Dendritic cell treated with granulocyte-macrophage colony-stimulating factor and Interleukin-4, amounts not matched to agents 40 ng/mL and 50 ng/mL, for 4 days (primary cell): Measurements from ENCODE around the gene IGFBP7.

Experiments used
- H3K27ac Mint-ChIP-seq: one replicate; pipeline ENCODE4 v1.8.0; 2022; ENCODE audit warnings: mild to moderate bottlenecking, mixed read lengths
- H3K27me3 Mint-ChIP-seq: one replicate; pipeline ENCODE4 v1.8.0; 2022; ENCODE audit warnings: mild to moderate bottlenecking, mixed read lengths
- H3K36me3 Mint-ChIP-seq: one replicate; pipeline ENCODE4 v1.8.0; 2022; ENCODE audit warnings: low read depth, mixed read lengths
- H3K4me1 Mint-ChIP-seq: one replicate; pipeline ENCODE4 v1.8.0; 2022; ENCODE audit warnings: low read depth, mixed read lengths
- H3K4me3 Mint-ChIP-seq: one replicate; pipeline ENCODE4 v1.8.0; 2022; ENCODE audit warnings: mild to moderate bottlenecking, moderate library complexity, mixed read lengths
- H3K9me3 Mint-ChIP-seq: one replicate; pipeline ENCODE4 v1.8.0; 2022; ENCODE audit warnings: mixed read lengths
- intact Hi-C: fragments of 100-400 bp; cut with micrococcal nuclease; formaldehyde crosslinking; loops from one replicate; pipeline ENCODE4 v1.15.0; 2022

The IGFBP7 gene

DNA sequence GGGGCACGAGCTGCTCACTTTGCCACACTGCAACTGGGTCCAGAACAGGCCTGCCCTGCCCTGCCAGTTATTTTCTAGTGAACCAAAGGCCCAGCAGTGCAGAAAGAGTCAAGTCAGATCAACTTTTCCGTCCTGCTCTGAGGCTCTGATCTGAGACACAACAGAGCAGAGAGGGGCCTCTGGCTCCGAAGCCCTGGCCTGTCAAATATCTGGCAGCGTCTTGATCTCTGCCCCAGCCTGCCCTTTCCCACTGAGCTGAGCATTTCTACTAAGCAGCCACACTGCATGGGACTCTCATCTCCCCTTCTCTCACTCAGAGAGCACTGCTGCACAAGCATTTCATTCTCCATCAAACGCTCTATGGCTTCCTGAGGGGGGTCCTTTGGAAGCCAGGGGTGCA is 11.8 kb downstream of the IGFBP7 start:
- intact Hi-C loops, result no loop called here
- Mint-ChIP-seq H3K27me3 (no peaks in the 10 kb centered on the region), H3K27ac (no peak overlapping the region), H3K4me1 (peaks cover 5% of the 10 kb centered on the region), H3K9me3 (no peaks in the 10 kb centered on the region), H3K36me3 (no peaks in the 10 kb centered on the region), H3K4me3 (no peak overlapping the region)

DNA sequence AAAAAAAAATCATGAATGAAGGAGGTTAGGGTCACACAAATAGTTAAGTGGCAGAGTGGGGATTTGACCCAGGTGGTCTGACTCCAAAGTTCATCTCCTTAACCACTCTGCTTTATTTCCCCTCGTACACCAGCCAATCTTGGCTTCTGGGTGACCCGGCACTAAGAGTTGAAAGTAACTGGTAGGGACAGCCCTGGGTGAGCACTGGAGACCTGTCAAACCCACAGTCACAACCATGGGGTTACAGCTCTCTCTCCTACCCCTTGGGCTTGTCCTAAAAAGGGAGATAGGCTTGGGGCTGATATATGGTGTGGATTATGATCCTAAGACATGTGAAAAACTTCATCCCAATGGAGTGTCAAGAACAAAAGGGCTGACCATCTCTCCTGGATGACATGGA is 12.5 kb downstream of the IGFBP7 start:
- Mint-ChIP-seq H3K36me3 (no peaks in the 10 kb centered on the region), H3K27me3 (no peaks in the 10 kb centered on the region), H3K4me3 (no peak overlapping the region), H3K27ac (no peak overlapping the region), H3K4me1 (no peaks in the 10 kb centered on the region), H3K9me3 (no peaks in the 10 kb centered on the region)
- intact Hi-C loops, result no loop called here

DNA sequence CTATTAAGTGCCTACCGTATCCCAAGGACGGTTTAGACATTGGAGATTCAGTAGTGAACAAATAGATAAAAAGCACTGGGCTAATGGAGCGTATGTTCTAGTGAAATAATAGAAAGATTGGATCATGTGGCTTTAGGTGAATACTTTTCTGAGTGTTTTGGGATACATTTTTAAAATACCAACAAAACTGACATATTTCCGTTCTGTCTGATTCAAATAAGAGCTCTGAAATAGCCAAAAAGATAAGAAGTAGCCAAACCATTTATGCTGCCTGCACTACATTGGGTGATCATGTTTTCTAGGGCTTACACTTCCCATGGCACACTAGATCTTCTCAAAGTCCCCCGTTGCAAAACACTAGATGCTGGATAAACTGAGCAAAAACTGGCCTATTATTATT is 14.2 kb downstream of the IGFBP7 start:
- Mint-ChIP-seq H3K27ac (no peak overlapping the region), H3K9me3 (no peaks in the 10 kb centered on the region), H3K4me3 (no peak overlapping the region), H3K36me3 (no peaks in the 10 kb centered on the region), H3K27me3 (no peaks in the 10 kb centered on the region), H3K4me1 (peaks cover 9% of the 10 kb centered on the region)
- intact Hi-C loops, result no loop called here

DNA sequence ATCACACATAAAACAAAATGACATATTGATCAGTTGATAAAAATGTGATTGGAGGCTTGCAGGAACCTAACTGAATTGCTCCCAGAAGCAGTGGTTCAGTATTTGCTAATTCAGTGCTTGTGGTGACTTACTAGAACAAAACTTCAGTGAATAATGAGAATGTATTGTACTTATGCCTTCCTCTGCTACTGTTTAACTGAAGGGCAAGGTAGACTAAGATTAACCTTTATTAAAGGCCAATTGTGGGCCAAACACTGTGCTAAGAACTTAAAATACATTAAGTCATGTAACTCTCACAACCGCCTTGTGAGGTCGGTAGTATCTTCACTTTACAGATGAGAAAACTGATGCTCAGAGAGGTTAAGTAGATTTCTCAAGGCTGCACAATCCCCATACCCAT is 14.9 kb downstream of the IGFBP7 start:
- Mint-ChIP-seq H3K4me1 (peaks cover 15% of the 10 kb centered on the region), H3K36me3 (no peaks in the 10 kb centered on the region), H3K27ac (no peak overlapping the region), H3K9me3 (no peaks in the 10 kb centered on the region), H3K27me3 (no peaks in the 10 kb centered on the region), H3K4me3 (no peak overlapping the region)
- intact Hi-C loops, result no loop called here

DNA sequence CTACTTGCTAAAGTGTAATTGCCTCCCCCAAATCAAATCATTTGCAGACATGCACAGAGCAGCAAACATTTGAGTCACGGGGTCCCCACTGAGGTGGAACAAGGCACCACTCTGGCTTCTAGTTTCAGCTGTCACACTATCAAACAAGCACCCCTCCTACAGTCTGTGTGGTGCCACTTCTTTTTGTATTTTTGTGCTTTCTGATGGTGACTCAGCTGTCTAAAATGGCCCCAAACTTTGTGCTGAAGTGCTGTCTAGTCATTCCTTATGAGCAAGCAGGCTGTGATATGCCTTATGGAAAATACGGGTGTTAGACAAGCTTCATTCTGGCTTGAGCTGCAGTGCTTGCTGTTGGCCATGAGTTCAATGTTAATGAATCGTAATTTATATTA is 15.4 kb downstream of the IGFBP7 start:
- Mint-ChIP-seq H3K4me3 (no peak overlapping the region), H3K27me3 (no peaks in the 10 kb centered on the region), H3K36me3 (no peaks in the 10 kb centered on the region), H3K9me3 (no peaks in the 10 kb centered on the region), H3K27ac (no peak overlapping the region), H3K4me1 (peaks cover 19% of the 10 kb centered on the region)
- intact Hi-C loops, result no loop called here

DNA sequence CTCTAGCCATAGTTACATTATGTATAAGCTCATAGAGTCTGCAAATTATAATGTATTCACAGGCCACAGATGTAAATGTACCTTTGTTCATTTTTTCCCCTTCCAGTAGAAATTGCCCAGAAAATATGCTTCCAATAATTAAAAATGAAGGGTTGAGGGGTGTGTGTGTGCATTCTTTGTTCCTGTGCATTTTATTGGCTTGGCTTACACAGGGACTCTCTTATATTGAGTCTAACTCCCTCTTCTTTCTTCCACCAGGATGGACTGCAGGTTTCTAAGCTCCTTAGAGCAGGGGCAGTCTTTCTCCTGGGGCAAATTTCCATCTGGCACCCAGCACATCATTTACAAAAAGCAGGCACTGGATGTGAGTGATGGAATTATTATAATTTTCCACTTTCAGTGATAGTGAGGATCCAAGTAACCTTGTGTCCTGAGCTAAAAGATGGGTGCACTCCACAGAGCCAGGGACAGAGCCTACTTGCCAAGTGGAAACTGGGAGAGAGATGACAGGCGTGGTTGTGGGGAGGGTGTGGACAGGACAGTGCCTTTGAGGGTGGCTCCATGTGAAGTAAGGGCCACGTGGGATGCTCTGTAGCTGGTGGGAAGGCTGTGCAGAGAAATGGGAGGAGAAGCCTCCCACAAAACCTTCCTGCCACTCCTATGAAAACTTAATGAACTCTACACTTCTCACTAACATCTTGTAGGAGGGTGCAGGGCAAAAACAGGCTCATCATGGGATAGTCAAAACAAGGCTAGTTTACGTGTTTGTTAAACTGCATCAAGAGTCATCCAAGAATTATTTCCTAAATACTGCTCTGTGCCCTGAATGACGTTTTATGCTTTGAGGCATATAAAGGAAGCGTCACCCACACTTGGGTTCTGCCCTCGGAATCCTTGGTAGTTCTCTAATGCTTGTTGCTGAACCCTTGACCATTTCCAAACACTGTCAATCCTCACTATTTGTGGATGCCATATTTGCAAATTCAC is 16.0 kb downstream of the IGFBP7 start:
- Mint-ChIP-seq H3K36me3 (no peaks in the 10 kb centered on the region), H3K4me1 (peaks cover 23% of the 10 kb centered on the region), H3K4me3 (no peak overlapping the region), H3K27me3 (no peaks in the 10 kb centered on the region), H3K27ac (no peak overlapping the region), H3K9me3 (no peaks in the 10 kb centered on the region)
- intact Hi-C loops, result no loop called here

DNA sequence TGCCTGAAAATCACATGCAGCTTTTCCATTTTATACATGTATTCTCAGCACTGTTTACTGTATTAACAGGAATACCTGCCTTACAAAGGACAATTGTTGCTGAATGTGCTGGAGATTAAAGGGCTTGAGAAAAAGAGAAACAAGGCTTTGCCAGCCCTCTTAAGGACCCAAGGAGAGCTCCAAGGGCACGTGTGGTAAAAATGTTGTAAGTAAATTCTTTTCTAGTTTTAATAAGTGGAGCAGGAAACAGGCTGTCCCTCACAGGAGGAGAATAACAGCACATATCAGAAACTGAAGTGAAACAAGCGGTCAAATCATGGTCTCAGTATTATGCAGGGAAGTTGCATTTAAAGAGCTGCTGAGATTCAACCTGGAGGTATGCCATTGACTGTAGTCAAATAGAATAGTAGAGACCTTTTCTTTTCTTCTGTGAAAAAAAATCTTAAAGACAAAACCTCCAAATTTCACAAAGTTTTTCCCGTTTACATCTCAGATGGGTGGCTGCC is 18.5 kb downstream of the IGFBP7 start:
- H3K27me3 Mint-ChIP-seq, result no peaks in the 10 kb centered on the region
- H3K27ac Mint-ChIP-seq, result no peak overlapping the region
- H3K4me1 Mint-ChIP-seq, result peaks cover 23% of the 10 kb centered on the region
- no peaks in the 10 kb centered on the region for H3K9me3 Mint-ChIP-seq
- H3K4me3 Mint-ChIP-seq, result no peak overlapping the region
- intact Hi-C loops, result no loop called here
- H3K36me3 Mint-ChIP-seq, result no peaks in the 10 kb centered on the region

DNA sequence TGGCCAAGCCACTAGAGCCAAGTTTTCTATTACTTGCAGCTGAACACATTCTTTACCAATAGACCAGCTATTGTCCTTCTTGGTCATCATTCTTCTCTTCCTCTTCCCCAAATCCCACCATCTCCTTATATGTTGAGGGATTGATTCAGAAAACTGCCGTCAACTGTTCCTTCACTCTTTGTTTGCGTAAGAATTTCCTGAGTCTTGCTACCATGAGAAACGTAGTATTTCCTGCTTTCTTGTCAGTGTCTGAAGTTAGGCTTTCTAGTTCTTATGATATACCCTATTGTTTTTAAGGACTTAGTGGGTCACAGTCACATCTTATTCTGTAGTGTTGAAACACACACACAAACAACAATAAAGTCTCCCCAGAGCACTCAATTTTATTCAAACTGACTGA is 20.1 kb downstream of the IGFBP7 start:
- Mint-ChIP-seq H3K27me3 (no peaks in the 10 kb centered on the region), H3K27ac (no peak overlapping the region), H3K9me3 (no peaks in the 10 kb centered on the region), H3K4me3 (no peak overlapping the region), H3K4me1 (peaks cover 23% of the 10 kb centered on the region), H3K36me3 (no peaks in the 10 kb centered on the region)
- intact Hi-C loops, result no loop called here

DNA sequence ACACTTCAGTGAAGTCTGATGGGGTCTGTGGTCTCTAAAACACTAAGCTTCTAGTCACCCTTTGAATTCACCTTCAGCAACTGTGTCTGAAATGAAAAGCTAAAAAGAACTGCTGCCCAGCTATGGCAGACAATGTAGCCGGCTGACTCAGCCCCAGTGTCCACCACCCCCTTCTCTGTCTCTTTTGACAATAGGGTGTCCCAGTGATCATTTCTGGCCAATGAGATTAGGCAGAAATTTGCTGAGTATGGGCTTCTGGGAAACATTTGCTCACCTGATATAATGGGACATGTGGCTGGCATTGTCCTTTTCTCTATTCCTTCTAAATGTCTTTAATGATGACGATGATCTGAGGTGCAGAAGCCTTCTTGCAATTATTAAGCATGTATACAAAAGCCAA is 20.6 kb downstream of the IGFBP7 start:
- Mint-ChIP-seq H3K27me3 (no peaks in the 10 kb centered on the region), H3K9me3 (no peaks in the 10 kb centered on the region), H3K4me3 (no peak overlapping the region), H3K4me1 (peaks cover 23% of the 10 kb centered on the region), H3K27ac (no peak overlapping the region), H3K36me3 (no peaks in the 10 kb centered on the region)
- intact Hi-C loops, result no loop called here

DNA sequence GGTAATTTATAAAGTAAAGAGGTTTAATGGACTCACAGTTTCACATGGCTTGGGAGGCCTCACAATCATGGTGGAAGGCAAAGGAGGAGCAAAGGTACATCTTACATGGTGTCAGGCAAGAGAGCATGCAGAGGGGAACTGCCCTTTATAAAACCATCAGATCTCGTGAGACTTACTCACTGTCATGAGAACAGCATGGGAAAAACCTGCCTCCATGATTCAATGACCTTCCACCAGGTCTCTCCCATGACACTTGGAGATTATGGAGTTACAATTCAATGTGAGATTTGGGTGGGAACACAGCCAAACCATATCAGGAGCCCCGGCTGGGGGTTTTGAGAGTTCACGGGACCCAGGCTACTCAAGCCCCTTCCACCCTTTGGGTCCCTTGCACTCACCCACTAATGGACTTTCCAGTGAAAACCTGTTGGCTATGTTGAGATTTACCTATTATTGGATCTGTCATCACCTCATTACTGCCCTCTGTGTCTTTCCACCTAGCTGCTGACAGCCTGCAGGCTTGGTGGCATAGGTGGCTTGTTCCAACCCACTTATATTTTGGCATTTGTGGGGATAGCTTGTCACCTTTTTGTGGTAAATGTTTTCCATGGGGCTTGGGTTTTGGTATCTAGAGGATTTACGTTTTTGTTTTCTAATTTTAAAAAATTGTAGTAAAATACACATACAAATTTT is 24.0 kb downstream of the IGFBP7 start:
- H3K27ac Mint-ChIP-seq, result no peak overlapping the region
- intact Hi-C loops, result no loop called here
- H3K27me3 Mint-ChIP-seq, result no peaks in the 10 kb centered on the region
- H3K4me1 Mint-ChIP-seq, result peaks cover 16% of the 10 kb centered on the region
- H3K9me3 Mint-ChIP-seq, result no peaks in the 10 kb centered on the region
- H3K4me3 Mint-ChIP-seq, result no peak overlapping the region
- no peaks in the 10 kb centered on the region for H3K36me3 Mint-ChIP-seq

DNA sequence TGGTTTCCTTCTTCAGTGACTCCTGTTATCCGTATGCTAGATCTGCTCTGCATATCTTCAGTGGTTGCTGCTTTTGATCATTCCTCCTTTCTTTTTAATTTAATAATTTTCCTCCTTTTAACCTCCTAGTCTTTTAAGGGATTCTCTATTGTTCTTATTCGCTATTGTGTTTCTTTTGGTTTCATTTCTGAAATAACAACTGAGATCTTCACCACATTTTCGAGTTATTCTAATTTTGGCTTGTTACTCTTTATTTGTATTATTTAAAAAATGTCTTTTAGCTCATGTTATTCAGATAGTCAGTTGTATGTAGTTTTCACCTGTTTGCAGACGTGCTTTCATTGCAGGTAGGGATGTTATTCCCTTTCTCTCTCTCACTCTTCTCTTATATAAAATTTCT is 24.9 kb downstream of the IGFBP7 start:
- H3K36me3 Mint-ChIP-seq, result no peaks in the 10 kb centered on the region
- no peaks in the 10 kb centered on the region for H3K27me3 Mint-ChIP-seq
- intact Hi-C loops, result no loop called here
- H3K27ac Mint-ChIP-seq, result no peak overlapping the region
- H3K9me3 Mint-ChIP-seq, result no peaks in the 10 kb centered on the region
- peaks cover 9% of the 10 kb centered on the region for H3K4me1 Mint-ChIP-seq
- no peak overlapping the region for H3K4me3 Mint-ChIP-seq

DNA sequence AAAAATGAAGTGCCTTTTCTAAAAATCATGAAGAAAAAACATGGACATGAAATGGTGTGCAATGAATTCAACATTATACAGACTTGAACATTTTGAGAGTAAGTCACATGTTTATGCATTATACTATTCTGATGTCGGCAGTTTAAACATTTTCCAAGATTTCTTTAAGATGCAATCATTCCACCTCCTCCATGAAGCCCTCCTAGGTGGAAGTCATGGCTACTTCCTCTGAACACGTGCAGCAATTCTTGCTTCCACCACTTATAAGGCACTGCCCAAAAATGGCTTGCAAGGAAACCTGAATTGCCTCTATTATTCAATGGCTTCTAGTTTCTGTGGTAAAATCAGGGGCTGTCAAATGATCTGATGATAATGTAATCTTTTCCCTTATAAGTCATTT is 25.8 kb downstream of the IGFBP7 start:
- H3K4me3 Mint-ChIP-seq, result no peak overlapping the region
- H3K27ac Mint-ChIP-seq, result no peak overlapping the region
- H3K4me1 Mint-ChIP-seq, result no peaks in the 10 kb centered on the region
- intact Hi-C loops, result no loop called here
- H3K9me3 Mint-ChIP-seq, result no peaks in the 10 kb centered on the region
- no peaks in the 10 kb centered on the region for H3K36me3 Mint-ChIP-seq
- no peaks in the 10 kb centered on the region for H3K27me3 Mint-ChIP-seq

DNA sequence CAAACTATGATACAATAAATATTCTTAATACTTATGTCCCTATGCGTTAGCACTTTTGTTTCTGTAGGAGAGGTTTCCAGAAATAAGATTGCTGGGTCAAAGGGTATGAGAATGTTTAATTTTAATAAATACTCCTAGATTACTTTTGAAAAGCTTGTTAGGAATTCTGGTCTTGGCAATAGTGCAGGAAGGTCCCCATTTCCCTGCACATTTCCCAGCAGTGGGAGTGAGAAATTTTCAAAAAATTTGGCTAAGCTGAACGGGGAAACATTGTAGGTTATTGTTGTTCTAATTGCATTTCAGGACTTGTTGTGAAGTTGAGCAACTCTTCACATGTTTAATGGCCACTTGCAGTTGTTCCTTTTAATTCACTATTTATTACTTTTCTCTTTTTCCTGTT is 27.1 kb downstream of the IGFBP7 start:
- Mint-ChIP-seq H3K36me3 (no peaks in the 10 kb centered on the region), H3K4me1 (no peaks in the 10 kb centered on the region), H3K4me3 (no peak overlapping the region), H3K9me3 (no peaks in the 10 kb centered on the region), H3K27me3 (no peaks in the 10 kb centered on the region), H3K27ac (no peak overlapping the region)
- intact Hi-C loops, result no loop called here
